ENCODE data around the gene LRRFIP1.
"Not testable (repeated sequence)": the region's sequence is repeated elsewhere in the genome, so short reads cannot be mapped to it uniquely, and the experiment has no call there.

GRCh38 chr2:237750441-237750840, 123.1 kb downstream of the LRRFIP1 start:
- not testable (repeated sequence) for TF ChIP-seq HMGXB4 (CRISPR knock-in tag; IDR thresholded peaks at IDR 0.05; ENCODE audit: borderline replicate concordance); CTCF (IDR thresholded peaks at IDR 0.05); RAD21 (conservative IDR thresholded peaks at IDR 0.05 in 1 of 2, IDR thresholded peaks at IDR 0.05 in 1 of 2); CEBPB (IDR thresholded peaks at IDR 0.05); HDAC2 (IDR thresholded peaks at IDR 0.05); MAZ (IDR thresholded peaks at IDR 0.05; ENCODE audit: borderline replicate concordance, low read depth, low read length); RFX5 (IDR thresholded peaks at IDR 0.05); JUNB (IDR thresholded peaks at IDR 0.05)

All from A549 (cell line).